LNCAP (cell line): ENCODE data around the gene TTLL5.

Experiments
- CTCF ChIP-seq: fragments of 450-650 bp; IDR thresholded peaks from 2 replicates; pipeline ENCODE4 v1.5.1; 2017; ENCODE audit warnings: mild to moderate bottlenecking

TTLL5 gene

GRCh38 chr14:75643985-75644384, 17.1 kb upstream of the TTLL5 start:
- no peak for TF ChIP-seq CTCF

- TF ChIP-seq CTCF = no peak
Observed at GRCh38 chr14:75645056-75645455, 16.0 kb upstream of the TTLL5 start.

DNA sequence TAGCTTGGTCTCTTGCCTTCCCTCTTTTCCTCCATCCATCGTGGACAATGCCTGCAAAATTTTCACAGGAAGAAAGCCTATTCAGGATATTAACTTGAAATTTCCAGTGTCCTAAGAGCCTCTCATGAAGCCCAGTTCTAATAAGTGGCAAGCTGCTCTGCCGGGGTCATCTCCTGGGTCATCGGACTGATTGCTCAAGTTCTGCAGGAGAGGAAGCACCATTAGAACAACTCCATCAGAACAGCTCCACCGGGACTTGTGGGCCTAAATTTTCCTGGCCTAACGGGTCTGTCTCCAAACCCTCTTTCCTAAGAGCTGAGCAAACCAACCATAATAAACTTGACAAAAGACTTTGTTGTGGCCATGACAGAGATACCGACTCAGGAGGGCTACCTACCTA, 14.3 kb upstream of the TTLL5 start:
- no peak for TF ChIP-seq CTCF

DNA sequence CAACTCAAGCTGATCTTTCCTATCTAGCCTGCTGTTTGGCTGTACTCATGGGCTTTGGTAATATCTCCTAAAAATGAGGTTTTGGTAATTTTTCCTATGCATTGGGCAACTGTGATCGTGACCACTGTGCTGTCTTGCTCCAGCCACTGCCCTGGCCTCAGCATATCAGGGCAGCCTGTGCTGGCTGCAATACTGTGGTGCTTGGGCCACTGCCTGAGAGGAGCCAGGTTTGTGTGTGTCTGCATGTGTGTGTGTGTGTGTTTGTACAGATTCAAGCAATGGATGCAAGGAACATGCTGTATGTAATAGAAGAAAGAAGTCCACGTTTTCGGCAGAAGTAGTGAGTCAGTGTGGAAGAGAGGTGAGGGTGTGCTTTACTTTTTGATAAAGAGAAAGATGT, 13.4 kb upstream of the TTLL5 start:
- no peak for TF ChIP-seq CTCF

GRCh38 chr14:75648066-75648838, 12.8 kb upstream of the TTLL5 start:
- no peak for TF ChIP-seq CTCF

- TF ChIP-seq CTCF = no peak
Observed at GRCh38 chr14:75649337-75649736, 11.7 kb upstream of the TTLL5 start.

- no peak for TF ChIP-seq CTCF
Observed at GRCh38 chr14:75649773-75650172, 11.3 kb upstream of the TTLL5 start.
